NCI-H1436 treated with DMSO at 0.1 percent for 48 hours (cell line): ENCODE results near the gene SERINC3.
"Not testable (repeated sequence)": the region's sequence is repeated elsewhere in the genome, so short reads cannot be mapped to it uniquely, and the experiment has no call there.

Source experiments
- DNase-seq: peaks from one replicate; lab custom pipeline; 2025; lab: John Stamatoyannopoulos, UW

Gene SERINC3

GRCh38 chr20:44521484-44522481, at the start of gene SERINC3:
TSS of gene SERINC3 (minus strand) at chr20:44522070. CDS start at chr20:44521951, 119 bp downstream.
- peak; percentile 39 for DNase-seq

GRCh38 chr20:44571362-44571988, 49.6 kb upstream of the SERINC3 start:
- no peak for DNase-seq

GRCh38 chr20:44570367-44570766, 48.5 kb upstream of the SERINC3 start:
- no peak for DNase-seq

GRCh38 chr20:44566811-44567210, 44.9 kb upstream of the SERINC3 start:
- DNase-seq = no peak

GRCh38 chr20:44566018-44566417, 44.1 kb upstream of the SERINC3 start:
- no peak for DNase-seq

GRCh38 chr20:44561876-44562275, 40.0 kb upstream of the SERINC3 start:
- no peak for DNase-seq

- DNase-seq = not testable (repeated sequence)
These were observed 38.9 kb upstream of the SERINC3 start for GRCh38 chr20:44560818-44561217.

- DNase-seq = no peak
These were observed 38.4 kb upstream of the SERINC3 start for GRCh38 chr20:44560229-44560628.

GRCh38 chr20:44559302-44559701, 37.4 kb upstream of the SERINC3 start:
- DNase-seq = no peak

- no peak for DNase-seq
These were observed 31.4 kb upstream of the SERINC3 start for GRCh38 chr20:44552950-44553908.

- no peak for DNase-seq
These were observed 30.7 kb upstream of the SERINC3 start for GRCh38 chr20:44552568-44552949.

GRCh38 chr20:44552050-44552449, 30.2 kb upstream of the SERINC3 start:
- DNase-seq = no peak

GRCh38 chr20:44549123-44549522, 27.3 kb upstream of the SERINC3 start:
- DNase-seq = no peak

- DNase-seq = no peak
These were observed 25.5 kb upstream of the SERINC3 start for GRCh38 chr20:44547419-44547818.

GRCh38 chr20:44544263-44544662, 22.4 kb upstream of the SERINC3 start:
- DNase-seq = no peak

GRCh38 chr20:44543358-44543757, 21.5 kb upstream of the SERINC3 start:
- DNase-seq = no peak

- no peak for DNase-seq
These were observed 21.0 kb upstream of the SERINC3 start for GRCh38 chr20:44542890-44543289.

- no peak for DNase-seq
These were observed 20.1 kb upstream of the SERINC3 start for GRCh38 chr20:44541992-44542391.

- DNase-seq = no peak
These were observed 19.0 kb upstream of the SERINC3 start for GRCh38 chr20:44540834-44541233.

- DNase-seq = no peak
These were observed 16.1 kb upstream of the SERINC3 start for GRCh38 chr20:44537993-44538392.

- DNase-seq = no peak
These were observed 14.3 kb upstream of the SERINC3 start for GRCh38 chr20:44536175-44536574.

GRCh38 chr20:44533928-44534327, 12.1 kb upstream of the SERINC3 start:
- DNase-seq = no peak
